Right ventricle myocardium superior (tissue), 1 donor: ENCODE results near the gene PHIP. TPM values are rescaled to one million over a fixed set of nuclear protein-coding genes. Genes with fewer than 3 reads are reported as not detected.
"Not testable (repeated sequence)": the region's sequence is repeated elsewhere in the genome, so short reads cannot be mapped to it uniquely, and the experiment has no call there.

Experiments
- ATAC-seq: fragments of 200-7000 bp; cut with Tn5 transposase; one replicate; pipeline ENCODE4 v1.9.1; 2020; ENCODE audit warnings: mild to moderate bottlenecking; ENCODE audit not compliant: poor library complexity
- DNase-seq: peaks from one replicate; pipeline ENCODE4 v3.0.0-alpha.2; 2020
- intact Hi-C: fragments of 100-400 bp; cut with DNase I; formaldehyde crosslinking; loops from one replicate; pipeline ENCODE4 v1.11.2; 2022
- total RNA-seq: library from RNA; stranded (reverse); fragmentation: NEBNext Ultra II Directional; extraction: Animal tissue kit (Norgen Biotek cat#: 25700); gene quantifications from one replicate; pipeline ENCODE4 v1.2.1, GENCODE V29; 2021
- donor health status: DM: no; HTN: yes; CAD: no; lungs with severe emphysema.

Gene PHIP
- total RNA-seq, 1 donor from 2014 or later = 13.3 TPM

- ATAC-seq = no peak
- DNase-seq = no peak
- intact Hi-C loops = no loop called here
These were observed 181.8 kb downstream of the PHIP start for GRCh38 chr6:78896227-78896626.

GRCh38 chr6:78889901-78890300, 188.2 kb downstream of the PHIP start:
- ATAC-seq, intact Hi-C loops, DNase-seq: not testable (repeated sequence)

Other genes with a start within 250 kb of the PHIP start
- gene IRAK1BP1, start 210.7 kb downstream of the PHIP start, total RNA-seq = 4.4 TPM
- 148 TPM for gene HMGN3, start 156.4 kb upstream of the PHIP start, total RNA-seq